ENCODE results near the gene DCUN1D3. TPM values are rescaled to one million over a fixed set of nuclear protein-coding genes. Genes with fewer than 3 reads are reported as not detected.

DCUN1D3 gene
- total RNA-seq, 4 donors from 2014 or later = 18.3 to 37.4 (median 27.8) TPM

- no peak for DNase-seq (ENCODE audit: extremely low spot score)
- peaks cover 0 to 18% (median 10%) of the 10 kb centered on the region in 4 donors for H3K4me1 ChIP-seq
- peaks cover 6 to 55% (median 36%) of the 10 kb centered on the region in 4 donors for H3K36me3 ChIP-seq
- intact Hi-C loops (cut with DNase I) = no loop called here
- H3K4me3 ChIP-seq = no peak overlapping the region
- H3K27ac ChIP-seq (replicated peaks in 1 of 4) = no peak overlapping the region
- H3K9me3 ChIP-seq = no peaks in the 10 kb centered on the region
- TF ChIP-seq POLR2A (IDR thresholded peaks at IDR 0.05; ENCODE audit: low read depth) (no peak), EP300 (IDR thresholded peaks at IDR 0.05) (no peak), CTCF (IDR thresholded peaks at IDR 0.05) (no peak), POLR2AphosphoS5 (IDR thresholded peaks at IDR 0.05) (no peak)
- no peaks in the 10 kb centered on the region for H3K27me3 ChIP-seq
- 97% methylated on average over 2 of the region's 2 CpGs for WGBS
Measured at GRCh38 chr16:20920799-20921198, 20.6 kb upstream of the DCUN1D3 start.

- DNase-seq (ENCODE audit: extremely low spot score) = no peak
- Histone ChIP-seq H3K27me3 (no peaks in the 10 kb centered on the region), H3K36me3 (peaks cover 6 to 49% (median 32%) of the 10 kb centered on the region in 4 donors), H3K27ac (replicated peaks in 1 of 4) (no peak overlapping the region), H3K4me3 (no peak overlapping the region), H3K9me3 (no peaks in the 10 kb centered on the region), H3K4me1 (peaks cover 0 to 18% (median 10%) of the 10 kb centered on the region in 4 donors)
- intact Hi-C loops (cut with DNase I) = no loop called here
- WGBS = 84% methylated on average over 5 of the region's 5 CpGs
- TF ChIP-seq EP300 (IDR thresholded peaks at IDR 0.05) (no peak), POLR2A (IDR thresholded peaks at IDR 0.05; ENCODE audit: low read depth) (no peak), CTCF (IDR thresholded peaks at IDR 0.05) (no peak), POLR2AphosphoS5 (IDR thresholded peaks at IDR 0.05) (no peak)
Measured at GRCh38 chr16:20920091-20920490, 19.9 kb upstream of the DCUN1D3 start.

DNA sequence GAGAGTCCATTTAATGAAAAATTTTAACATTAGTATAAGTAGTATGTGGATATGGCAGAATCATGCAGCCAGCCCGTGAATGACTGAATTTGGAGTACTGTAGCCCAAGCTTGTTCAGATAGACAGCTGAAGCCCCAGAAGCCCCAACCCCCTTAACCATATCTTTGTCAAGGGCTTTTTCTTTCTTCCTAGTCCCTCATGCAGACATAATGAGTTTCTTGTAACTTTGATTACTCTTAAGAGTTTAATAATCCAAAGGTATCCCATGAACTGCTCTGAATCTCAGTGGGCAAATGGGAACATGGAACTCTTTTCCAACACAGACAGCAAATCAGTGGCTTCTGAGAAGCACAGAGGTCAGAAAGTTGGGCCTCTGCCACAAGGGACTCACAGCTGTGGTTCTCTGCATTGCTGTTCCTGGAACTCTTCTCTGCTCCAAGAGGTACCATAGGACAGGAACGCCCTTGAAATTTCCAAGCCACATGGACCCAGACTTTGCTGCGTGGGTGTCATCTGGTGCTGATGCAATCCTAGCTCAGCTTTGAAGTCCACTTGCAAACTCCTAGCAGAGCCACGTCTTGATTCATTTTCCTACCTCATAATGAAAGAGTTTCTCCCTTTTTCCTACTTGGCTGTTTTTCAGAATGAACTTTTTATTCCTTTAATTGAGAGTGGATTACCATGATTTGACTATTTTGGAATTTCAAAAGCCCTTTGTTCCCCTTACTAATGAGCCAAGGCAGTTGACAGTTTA lies 18.5 kb upstream of the DCUN1D3 start:
- no peaks in the 10 kb centered on the region for H3K9me3 ChIP-seq
- no peak overlapping the region for H3K27ac ChIP-seq (replicated peaks in 1 of 4)
- no peak overlapping the region for H3K4me3 ChIP-seq
- DNase-seq (ENCODE audit: extremely low spot score) = no peak
- H3K27me3 ChIP-seq = no peaks in the 10 kb centered on the region
- peaks cover 7 to 23% (median 19%) of the 10 kb centered on the region in 4 donors for H3K4me1 ChIP-seq
- 77% methylated on average over 4 of the region's 4 CpGs for WGBS
- H3K36me3 ChIP-seq = peaks cover 0 to 36% (median 19%) of the 10 kb centered on the region in 4 donors
- intact Hi-C loops (cut with DNase I) = loop anchor here (10.0 kb wide), 1 partner anchor 246 kb away; no protein-coding TSS in a partner anchor
- TF ChIP-seq CTCF (IDR thresholded peaks at IDR 0.05) (no peak), EP300 (IDR thresholded peaks at IDR 0.05) (no peak), POLR2A (IDR thresholded peaks at IDR 0.05; ENCODE audit: low read depth) (no peak), POLR2AphosphoS5 (IDR thresholded peaks at IDR 0.05) (peak in 1 of 2 donors; percentile 34)

DNA sequence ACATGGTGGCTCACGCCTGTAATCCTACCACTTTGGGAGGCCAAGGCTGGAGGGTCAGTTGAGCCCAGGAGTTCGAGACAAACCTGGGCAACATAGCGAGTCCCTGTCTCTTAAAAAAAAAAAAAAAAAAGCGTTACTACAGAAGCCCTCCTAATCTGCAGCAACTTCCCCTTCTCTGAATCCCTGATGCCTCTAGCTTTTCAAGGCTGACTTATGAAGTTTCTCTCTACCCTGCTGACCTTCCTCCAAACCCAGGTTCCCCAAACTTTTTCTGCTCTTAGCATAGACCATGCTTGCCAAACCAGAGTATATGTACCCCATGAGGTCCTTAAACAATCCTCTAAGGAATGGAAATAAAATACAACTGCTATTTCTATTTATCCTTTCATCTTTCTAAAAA lies 16.8 kb upstream of the DCUN1D3 start:
- H3K4me3 ChIP-seq = no peak overlapping the region
- 92% methylated on average over 4 of the region's 4 CpGs for WGBS
- H3K27me3 ChIP-seq = no peaks in the 10 kb centered on the region
- TF ChIP-seq POLR2AphosphoS5 (IDR thresholded peaks at IDR 0.05) = no peak
- no peak for TF ChIP-seq EP300 (IDR thresholded peaks at IDR 0.05)
- TF ChIP-seq POLR2A (IDR thresholded peaks at IDR 0.05; ENCODE audit: low read depth) = no peak
- TF ChIP-seq CTCF (IDR thresholded peaks at IDR 0.05) = no peak
- DNase-seq (ENCODE audit: extremely low spot score) = no peak
- no peaks in the 10 kb centered on the region for H3K9me3 ChIP-seq
- intact Hi-C loops (cut with DNase I) = loop anchor here (10.0 kb wide), 1 partner anchor 248 kb away; no protein-coding TSS in a partner anchor
- peaks cover 0 to 21% (median 6%) of the 10 kb centered on the region in 4 donors for H3K36me3 ChIP-seq
- H3K27ac ChIP-seq (replicated peaks in 1 of 4) = no peak overlapping the region
- H3K4me1 ChIP-seq = peaks cover 21 to 37% (median 32%) of the 10 kb centered on the region in 4 donors

Measured in esophagus muscularis mucosa (tissue), 4 donors.